Epithelial cell of esophagus (primary cell): ENCODE data around the gene TUB.

Source experiments
- DNase-seq: peaks from one replicate; pipeline ENCODE4 v3.0.0; 2010; ENCODE audit warnings: low read depth
- H3K4me3 ChIP-seq: 2 replicates; pipeline ENCODE4 v1.5.1; 2011; ENCODE audit warnings: mild to moderate bottlenecking, low read length, control low read depth
- TF ChIP-seq, protein P1 (sequence below): IDR thresholded peaks from 2 replicates; pipeline ENCODE4 v1.5.1; 2011; ENCODE audit warnings: low read depth, mild to moderate bottlenecking, low read length, control low read depth, inconsistent platforms; ENCODE audit not compliant: insufficient read depth; ENCODE audit errors: missing control alignments

Gene TUB

DNA sequence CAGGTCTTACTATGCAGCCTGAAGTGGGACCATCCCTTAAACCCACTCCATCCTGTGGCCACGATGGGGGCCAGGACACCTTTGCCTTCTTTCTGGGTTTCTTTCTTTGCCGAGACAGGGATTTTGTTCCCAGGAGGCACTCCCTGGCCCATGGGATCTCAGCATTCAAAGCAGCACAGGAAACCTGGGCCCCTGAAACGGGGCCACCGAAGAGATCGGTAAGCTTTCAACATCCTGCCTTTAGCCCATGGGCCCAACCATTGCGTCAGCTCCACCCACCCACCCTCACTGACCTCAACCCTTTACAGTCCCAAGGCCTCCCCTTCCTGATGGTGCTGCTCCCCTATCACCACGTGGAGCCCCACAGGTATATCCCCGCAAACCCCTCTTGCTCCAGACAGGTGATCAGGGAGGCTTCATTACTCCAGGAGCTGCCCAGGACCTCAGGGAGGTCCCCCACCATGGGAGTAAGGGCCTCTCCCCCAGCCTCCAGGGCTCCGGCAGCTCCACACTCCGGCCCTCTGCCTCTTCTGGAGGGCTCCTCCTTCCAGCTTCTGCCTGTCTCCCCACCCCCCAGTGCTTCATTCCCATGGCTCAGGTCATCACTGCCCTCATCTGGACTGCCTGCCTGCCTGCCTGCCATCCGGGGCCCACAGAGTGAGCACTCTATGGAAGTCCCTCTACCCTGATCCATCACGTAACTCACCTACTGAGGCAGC, 42.0 kb upstream of the TUB start:
- TF ChIP-seq, protein P1, sequence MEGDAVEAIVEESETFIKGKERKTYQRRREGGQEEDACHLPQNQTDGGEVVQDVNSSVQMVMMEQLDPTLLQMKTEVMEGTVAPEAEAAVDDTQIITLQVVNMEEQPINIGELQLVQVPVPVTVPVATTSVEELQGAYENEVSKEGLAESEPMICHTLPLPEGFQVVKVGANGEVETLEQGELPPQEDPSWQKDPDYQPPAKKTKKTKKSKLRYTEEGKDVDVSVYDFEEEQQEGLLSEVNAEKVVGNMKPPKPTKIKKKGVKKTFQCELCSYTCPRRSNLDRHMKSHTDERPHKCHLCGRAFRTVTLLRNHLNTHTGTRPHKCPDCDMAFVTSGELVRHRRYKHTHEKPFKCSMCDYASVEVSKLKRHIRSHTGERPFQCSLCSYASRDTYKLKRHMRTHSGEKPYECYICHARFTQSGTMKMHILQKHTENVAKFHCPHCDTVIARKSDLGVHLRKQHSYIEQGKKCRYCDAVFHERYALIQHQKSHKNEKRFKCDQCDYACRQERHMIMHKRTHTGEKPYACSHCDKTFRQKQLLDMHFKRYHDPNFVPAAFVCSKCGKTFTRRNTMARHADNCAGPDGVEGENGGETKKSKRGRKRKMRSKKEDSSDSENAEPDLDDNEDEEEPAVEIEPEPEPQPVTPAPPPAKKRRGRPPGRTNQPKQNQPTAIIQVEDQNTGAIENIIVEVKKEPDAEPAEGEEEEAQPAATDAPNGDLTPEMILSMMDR: no peak
- no peak for DNase-seq
- H3K4me3 ChIP-seq: no peak overlapping the region

DNA sequence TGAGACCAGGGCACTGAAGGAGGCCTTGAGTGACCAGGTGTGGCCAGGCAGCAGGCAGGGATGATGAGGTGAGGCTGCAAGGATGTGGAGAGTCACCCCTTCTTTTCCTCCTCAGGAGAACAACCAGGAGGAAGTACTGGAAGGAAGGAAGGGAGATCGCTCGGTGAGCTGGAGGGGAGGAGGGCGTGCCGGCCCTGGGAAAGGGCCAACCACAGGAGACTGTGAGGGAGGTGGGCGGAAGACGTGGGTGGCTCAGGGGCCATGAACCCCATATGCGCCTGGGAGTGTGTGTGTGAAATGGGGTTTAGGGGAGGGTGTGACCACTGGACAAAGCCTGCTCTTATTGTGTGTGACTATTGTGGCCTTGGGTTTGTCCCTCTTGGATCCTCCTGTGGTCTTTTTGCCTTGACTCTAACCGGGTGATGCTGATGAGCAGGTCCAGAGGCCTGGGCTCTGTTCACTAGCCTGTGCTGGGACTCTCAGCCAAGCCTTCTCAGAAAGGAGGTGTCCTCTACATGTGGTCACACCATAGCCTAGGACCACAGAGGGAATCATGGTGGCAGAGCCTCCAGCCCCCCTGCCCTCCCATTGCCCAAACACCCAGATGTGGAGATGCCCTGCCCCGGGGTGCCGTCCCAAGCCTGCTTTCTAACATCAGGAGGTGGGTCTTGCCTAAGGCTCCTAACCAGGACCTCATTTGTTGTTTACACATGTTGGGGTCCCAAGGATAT, 41.3 kb upstream of the TUB start:
- TF ChIP-seq, protein P1: no peak
- no peak overlapping the region for H3K4me3 ChIP-seq
- DNase-seq: no peak

DNA sequence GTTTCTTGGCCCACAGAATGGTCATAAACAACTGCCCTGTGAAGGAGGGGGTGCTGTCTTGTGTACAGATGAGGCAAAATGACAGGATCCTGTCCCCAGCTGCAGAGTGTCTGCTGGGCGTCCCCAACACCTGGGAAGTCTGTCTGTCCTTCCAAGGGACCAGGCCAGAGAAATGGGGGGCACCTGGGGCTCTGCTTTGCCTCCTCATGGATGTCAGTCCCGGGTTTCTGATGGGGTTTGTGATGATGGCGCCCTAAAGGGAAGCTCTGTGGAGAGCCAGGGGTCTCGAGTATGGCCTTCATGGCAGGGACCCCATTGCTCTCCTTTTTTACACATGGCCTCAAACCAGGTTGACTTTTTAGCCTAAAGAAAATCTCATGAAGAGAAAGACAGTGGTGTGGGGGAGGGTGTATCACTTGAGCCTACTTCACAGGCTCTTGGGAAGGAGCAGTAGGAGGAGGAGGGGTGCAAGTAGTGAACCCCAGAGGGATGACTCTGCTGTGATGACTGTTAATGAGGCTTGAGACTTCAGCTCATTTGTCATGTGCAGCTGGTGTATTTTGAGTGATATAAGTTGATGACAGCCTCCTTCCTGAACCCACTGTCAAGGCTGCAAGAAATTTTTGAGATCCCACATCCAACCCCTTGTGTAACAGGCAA, 40.6 kb upstream of the TUB start:
- no peak overlapping the region for H3K4me3 ChIP-seq
- TF ChIP-seq, protein P1: no peak
- DNase-seq: no peak

DNA sequence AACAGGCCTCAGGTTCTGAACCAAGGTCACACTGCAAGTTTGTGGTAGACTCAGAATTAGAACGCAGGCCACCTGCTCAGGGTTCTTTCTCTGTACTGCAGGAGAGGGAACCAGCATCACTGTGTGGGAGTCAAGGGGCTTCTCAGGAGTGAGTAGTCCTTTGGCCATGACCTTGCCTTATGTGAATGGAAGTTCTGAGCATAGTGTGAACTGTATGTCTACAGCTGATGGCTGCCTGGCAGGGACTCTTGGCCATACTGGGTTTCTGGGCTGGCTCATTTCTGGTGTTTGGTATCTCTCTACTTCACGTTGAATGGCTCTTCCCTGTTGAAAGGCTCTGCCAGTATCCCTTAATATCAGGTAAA, 40.1 kb upstream of the TUB start:
- H3K4me3 ChIP-seq: no peak overlapping the region
- no peak for DNase-seq
- TF ChIP-seq, protein P1: no peak

- TF ChIP-seq, protein P1: no peak
- no peak overlapping the region for H3K4me3 ChIP-seq
- no peak for DNase-seq
Measured at GRCh38 chr11:8041576-8041975, 39.4 kb upstream of the TUB start.

- no peak for DNase-seq
- TF ChIP-seq, protein P1: no peak
- H3K4me3 ChIP-seq: no peak overlapping the region
Measured at GRCh38 chr11:8043756-8044155, 37.3 kb upstream of the TUB start.
